Measurements from ENCODE around the gene LDHA.

DNA sequence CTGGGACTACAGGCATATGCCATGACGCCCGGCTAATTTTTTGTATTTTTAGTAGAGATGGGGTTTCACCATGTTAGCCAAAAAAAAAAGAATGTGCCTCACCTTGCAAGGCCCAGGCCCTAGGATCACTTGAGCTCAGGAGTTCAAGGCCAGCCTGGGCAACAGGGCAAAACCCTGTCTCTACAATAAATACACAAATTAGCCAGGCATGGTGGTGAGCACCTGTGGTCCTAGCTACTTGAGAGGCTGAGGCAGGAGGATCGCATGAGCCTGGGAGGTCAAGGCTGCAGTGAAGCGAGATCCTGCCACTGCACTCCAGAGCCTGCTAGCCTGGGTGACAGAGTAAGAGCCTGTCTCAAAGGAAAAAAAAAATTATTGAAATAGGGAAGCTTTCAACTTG lies 9.7 kb downstream of the LDHA start:
- TF ChIP-seq, protein P1, sequence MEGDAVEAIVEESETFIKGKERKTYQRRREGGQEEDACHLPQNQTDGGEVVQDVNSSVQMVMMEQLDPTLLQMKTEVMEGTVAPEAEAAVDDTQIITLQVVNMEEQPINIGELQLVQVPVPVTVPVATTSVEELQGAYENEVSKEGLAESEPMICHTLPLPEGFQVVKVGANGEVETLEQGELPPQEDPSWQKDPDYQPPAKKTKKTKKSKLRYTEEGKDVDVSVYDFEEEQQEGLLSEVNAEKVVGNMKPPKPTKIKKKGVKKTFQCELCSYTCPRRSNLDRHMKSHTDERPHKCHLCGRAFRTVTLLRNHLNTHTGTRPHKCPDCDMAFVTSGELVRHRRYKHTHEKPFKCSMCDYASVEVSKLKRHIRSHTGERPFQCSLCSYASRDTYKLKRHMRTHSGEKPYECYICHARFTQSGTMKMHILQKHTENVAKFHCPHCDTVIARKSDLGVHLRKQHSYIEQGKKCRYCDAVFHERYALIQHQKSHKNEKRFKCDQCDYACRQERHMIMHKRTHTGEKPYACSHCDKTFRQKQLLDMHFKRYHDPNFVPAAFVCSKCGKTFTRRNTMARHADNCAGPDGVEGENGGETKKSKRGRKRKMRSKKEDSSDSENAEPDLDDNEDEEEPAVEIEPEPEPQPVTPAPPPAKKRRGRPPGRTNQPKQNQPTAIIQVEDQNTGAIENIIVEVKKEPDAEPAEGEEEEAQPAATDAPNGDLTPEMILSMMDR (IDR thresholded peaks at IDR 0.05): no peak
- TF ChIP-seq POLR2AphosphoS5 (IDR thresholded peaks at IDR 0.05) (no peak), POLR2A (IDR thresholded peaks at IDR 0.05) (no peak), EP300 (IDR thresholded peaks at IDR 0.05) (no peak)

Measured in stomach (tissue), 4 donors.